SK-N-DZ (cell line): ENCODE measurements around the gene TTC31.
"Not testable (repeated sequence)": the region's sequence is repeated elsewhere in the genome, so short reads cannot be mapped to it uniquely, and the experiment has no call there.

Experiments
- DNase-seq: peaks from one replicate; pipeline ENCODE4 v3.0.0-alpha.2; 2015; ENCODE audit warnings: low spot score

Gene TTC31

GRCh38 chr2:74483675-74484164, 839 bp downstream of the TTC31 start:
- not testable (repeated sequence) for DNase-seq

- DNase-seq, result no peak
Measured at GRCh38 chr2:74486141-74486540, 3.3 kb downstream of the TTC31 start.

DNA sequence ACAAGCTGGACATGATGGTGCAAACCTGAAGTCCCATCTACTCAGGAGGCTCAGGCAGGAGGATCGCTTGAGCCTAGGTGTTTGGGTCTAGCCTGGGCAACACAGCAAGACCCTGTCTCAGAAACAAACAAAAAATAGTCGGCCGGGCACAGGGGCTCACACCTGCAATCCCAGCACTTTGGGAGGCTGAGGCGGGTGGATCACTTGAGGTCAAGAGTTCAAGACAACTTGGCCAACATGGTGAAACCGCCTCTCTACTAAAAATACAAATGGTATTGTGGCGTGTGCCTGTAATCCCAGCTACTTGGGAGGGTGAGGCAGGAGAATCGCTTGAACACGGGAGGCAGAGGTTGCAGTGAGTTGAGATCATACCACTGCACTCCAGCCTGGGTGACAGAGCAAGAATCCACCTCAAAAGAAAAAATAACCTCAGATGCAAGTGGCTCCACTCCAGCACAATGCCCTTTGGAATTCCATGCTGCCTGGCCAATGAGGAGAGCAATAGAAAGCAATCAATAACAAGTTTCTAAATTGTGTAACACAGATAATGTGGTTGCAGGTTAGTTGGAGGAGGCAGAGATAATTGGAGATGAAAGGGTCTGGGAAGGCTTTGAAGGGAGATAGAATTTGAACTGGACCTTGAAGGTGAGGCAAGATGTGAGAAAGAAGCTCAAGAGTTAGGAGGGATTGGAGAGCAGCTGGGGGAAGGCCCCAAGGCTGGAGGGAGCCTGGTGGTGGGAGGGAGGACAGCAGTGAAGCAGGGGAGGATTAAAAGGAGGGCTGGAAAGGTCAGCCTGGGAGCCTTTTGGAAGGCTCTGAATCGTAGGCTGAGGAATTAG, 6.0 kb downstream of the TTC31 start:
- no peak for DNase-seq

DNA sequence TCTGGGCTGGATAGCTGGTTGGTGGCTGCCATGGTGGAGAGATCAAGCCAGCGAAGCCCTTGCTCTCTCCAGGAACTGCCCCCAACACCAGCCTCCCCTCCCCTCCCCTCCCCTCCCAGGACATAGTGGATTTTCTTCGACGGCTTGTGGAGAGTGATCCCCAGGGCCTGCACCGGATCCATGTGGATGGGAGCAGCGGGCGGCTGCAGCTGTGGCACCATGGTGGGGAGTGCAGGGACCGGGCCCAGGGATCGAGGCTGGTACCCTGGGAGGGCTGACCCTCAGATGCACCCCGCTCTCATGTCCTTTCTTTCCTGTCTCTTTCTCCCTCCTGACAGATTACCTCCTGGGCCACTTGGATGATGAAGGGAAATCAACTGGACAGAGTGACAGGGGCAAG, 7.0 kb downstream of the TTC31 start:
- DNase-seq, result no peak

DNA sequence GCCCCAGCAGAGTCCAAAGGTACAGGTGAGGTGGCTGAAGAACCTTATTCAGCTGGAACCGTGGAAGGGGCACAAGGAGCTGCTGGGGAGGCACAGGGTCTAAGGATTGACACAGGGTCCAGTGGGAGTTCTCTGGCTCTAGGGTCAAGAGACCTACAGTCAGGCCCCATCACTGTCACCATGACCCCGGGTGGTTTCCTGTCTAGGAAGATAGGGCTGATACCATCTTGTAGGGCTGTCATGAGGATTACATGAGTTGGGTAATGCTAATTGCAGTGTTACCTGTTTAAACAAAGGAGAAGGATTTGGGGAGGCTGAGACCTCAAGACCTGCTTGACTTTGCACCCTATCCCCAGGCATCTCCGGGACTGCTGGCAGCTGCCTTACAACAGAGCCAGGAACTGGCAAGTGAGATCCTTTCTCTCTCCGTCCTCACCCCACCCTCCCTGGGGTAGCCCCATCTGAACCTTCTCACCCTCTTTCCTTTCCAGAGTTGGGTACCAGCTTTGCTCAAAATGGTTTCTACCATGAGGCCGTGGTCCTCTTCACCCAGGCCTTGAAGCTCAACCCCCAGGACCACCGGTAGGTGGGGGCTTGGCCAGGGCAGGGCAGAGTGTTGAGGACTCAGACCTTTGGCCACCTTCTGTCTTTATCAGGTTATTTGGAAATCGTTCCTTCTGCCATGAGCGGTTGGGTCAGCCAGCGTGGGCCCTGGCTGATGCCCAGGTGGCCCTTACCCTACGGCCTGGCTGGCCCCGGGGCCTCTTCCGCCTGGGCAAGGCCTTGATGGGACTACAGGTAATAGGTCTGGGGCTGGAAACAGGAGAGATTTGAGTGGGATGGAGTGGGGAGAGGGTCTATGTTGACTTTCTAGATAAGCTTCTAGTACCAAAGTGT, 9.0 kb downstream of the TTC31 start:
- DNase-seq, result no peak

DNA sequence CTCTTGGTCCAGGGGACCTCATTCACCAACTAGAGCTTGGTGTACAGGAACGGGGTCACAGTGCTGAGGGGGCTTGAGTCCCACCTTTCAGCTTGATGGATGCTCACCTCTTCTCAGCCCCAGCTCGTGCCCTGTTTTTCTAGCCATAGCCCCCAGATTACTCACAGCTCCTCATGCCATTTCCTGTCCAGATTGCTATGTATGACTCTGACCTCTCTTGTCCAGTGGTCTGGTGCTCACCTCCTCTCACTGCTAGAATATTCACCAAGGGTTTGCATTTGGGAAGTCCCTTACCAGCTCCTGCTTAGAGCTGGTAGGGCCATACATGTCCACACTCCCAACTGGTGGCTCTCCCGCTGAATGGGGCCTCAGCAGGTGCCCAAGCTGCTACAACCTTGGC, 10.7 kb downstream of the TTC31 start:
- DNase-seq, result no peak

DNA sequence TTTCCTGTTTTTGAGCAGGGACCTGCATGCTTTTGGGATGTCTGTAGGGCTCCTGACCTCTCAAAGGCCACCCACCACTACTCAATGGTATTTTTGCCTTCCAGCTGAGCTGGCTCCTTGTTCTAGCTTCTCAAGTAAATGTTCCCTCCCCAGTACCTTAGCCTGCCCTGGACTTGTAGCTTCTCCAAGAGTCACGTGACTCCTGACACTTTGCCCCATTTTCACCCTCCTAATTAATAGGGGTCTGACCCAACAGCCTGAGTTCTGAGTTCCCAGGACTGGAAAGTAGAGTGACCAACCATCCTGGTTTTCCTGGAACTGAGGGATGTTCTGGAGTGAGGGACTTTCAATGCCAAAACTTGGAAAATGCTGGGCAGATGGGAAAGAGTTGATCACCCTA, 12.6 kb downstream of the TTC31 start:
- DNase-seq, result no peak

- DNase-seq, result no peak
Measured at GRCh38 chr2:74496997-74497776, 14.3 kb downstream of the TTC31 start.

DNA sequence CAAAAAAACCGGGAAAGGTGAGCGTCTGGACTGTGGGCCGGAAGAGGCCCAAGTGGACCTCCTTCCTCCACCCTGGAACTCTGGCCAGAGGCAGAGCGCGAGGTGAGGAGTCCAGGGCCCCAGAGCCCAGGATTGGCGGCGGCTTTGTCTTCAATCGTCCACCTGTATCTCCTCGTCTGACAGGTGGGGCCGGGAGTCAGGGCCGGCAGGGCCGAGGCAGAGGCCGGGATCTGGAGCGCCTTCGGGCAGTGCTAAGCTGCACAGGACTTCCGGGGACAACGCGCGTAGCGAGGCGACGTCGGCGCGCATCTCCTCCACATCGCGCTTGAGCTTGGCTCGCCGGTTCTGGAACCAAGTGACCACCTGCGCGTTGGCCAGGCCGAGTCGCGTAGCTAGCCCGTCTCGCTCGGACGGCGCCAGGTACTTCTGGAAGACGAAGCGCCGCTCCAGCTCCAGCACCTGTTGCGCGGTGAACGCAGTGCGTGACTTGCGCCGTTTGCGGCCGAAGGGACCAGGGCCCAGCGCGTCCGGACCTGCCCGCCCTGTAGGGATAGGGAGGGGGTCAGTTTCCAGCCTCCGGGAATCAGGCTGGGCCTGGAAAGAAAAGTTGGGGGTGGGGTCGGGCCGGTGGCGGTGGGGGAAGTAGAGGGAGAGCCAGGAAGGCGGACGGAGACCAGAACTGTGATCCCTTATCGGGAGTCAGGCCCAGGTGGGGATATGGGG, 15.1 kb downstream of the TTC31 start:
- DNase-seq, result no peak

DNA sequence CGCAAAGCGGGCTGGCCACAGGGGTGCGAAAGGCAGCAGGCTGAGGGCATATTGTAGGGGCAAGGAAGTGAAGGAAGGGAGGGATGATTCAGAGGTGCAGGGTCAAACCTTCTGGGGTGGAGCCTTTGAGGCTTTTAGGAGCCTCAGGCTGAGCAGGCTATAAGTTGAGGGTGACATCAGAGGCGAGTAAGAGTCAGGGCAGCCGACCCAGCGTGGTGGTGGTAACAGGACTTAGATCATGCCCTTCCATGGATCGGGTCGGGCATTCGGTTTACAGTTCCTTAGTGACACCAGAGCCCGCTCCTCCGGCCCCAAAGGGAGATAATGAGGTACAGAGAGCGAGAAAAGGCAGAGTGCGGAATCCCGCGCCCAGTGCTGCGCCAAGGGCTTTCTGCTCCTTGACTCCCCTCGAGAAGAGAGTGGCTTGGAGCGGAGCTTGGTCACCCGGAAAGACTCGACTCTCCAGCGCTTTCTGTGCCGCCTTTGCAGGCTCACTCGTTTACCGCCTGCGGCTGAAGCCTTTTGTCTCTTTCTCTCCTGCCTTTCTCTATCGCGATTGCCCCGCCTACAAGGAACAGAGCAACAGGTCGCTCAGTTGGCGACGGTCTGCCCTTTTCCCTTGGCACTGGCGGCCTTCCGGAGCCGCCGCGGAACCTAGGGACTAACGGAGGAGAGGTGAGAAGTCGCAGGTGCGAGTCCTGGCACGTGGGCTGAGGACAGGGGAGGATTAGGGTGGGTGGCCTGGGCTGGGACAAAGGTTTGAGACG, 15.8 kb downstream of the TTC31 start:
- DNase-seq, result no peak

GRCh38 chr2:74499267-74499939, 16.5 kb downstream of the TTC31 start, which contains the start of gene LBX2:
Gene LBX2 (minus strand): TSS chr2:74499603. CDS start chr2:74499537, 66 bp downstream.
- DNase-seq, result no peak

- DNase-seq, result no peak
Measured at GRCh38 chr2:74499940-74500577, 17.2 kb downstream of the TTC31 start.

DNA sequence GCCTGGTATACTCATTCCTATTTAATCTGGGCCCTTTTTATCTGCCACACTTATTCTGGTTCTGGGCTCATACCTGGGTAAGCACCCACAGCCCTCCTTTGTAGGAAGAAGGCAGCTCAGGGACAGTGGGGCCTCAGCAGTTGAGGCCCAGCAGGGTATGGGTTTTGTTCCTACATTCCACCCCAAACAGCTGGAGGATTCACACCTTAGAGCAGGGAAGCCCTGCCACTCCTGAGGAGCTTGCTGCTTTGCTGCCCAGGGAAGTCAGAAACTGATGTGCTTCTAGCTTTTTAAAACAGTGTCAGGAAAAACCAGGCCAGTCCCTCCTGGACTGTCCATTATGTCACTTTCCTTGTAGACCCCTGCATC, 17.7 kb downstream of the TTC31 start:
- no peak for DNase-seq

GRCh38 chr2:74501335-74502071, 18.6 kb downstream of the TTC31 start:
- peak; percentile 82 for DNase-seq

DNA sequence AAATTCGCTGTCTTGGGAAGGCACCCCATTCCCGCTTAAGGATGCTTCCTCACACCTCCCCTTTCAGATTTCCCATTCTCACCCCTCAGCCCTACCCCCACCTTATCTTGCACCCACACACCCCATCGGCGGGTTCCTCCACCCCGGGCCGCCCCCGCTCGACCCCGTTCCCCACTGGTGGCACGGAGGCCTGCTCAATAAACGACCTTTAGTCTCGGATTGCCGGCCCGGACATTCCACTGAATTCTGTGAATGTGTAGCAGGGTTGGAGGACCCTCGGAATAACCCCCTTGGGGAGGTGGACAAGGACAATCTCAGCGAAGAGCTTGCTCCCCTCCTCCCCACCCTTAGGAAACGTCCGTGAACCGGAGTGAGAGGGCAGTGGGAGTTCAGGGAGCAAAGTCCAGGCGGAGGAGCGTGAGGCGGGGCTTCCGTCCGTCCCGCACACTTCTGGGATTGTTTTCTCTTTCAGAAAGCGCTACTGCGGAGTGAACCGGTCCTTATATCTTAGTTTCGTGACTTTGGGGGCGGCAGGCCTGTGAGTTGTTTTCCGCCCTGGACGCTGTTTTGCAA, 19.4 kb downstream of the TTC31 start:
- DNase-seq, result no peak

DNA sequence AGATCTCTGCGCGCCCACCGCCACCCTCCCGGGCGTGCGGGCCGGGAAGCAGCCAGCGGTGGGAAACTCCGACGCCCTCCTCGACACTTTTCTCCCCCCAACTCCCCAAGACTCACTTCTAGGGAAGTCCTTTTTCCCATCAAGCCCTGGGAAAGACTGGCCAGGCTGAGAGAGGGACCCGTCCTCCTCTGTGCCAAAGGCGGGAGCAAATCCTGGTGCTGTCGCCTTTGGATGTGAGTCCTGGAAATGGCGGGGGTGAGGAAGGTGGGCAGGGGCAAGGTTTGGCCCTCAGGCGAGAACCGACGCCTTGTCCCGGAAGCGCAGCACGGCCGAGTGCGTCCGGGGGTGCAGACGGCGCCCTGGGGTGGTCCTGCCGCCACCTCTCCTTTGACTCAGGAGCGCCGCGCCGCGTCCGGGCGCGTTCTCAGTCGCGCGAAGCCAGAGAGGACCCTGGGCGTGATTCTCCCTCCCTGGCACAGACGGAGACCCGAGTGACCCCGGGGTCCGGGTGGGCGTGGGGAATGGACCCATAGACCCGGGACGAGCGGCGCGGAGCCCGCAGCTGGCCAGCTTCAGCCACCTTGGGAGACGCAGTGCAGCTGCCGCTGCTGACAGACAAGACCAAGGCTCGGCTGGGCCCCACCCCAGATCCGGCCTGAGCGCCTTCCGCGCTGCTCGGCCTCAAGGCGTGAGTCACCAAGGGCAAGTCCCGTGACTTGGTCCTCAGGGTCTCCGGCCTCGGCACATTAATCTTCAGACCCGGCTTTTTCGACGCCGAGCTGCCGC, 20.0 kb downstream of the TTC31 start:
- DNase-seq, result no peak
